MM.1S (cell line): ENCODE data around the gene MYO1H.

ENCODE experiments used
- EZH2 ChIP-seq: fragments of 300-600 bp; sonication (generic); optimal IDR thresholded peaks from 2 replicates; pipeline ENCODE3; 2017; ENCODE audit warnings: low read depth, mild to moderate bottlenecking, antibody characterized with exemption, low read length, mixed read lengths
- TF ChIP-seq, protein P1 (sequence below): fragments of 300-600 bp; sonication (generic); IDR thresholded peaks from 2 replicates; pipeline ENCODE4 v1.5.1; 2016; ENCODE audit warnings: antibody characterized with exemption, low read length, mixed read lengths

DNA sequence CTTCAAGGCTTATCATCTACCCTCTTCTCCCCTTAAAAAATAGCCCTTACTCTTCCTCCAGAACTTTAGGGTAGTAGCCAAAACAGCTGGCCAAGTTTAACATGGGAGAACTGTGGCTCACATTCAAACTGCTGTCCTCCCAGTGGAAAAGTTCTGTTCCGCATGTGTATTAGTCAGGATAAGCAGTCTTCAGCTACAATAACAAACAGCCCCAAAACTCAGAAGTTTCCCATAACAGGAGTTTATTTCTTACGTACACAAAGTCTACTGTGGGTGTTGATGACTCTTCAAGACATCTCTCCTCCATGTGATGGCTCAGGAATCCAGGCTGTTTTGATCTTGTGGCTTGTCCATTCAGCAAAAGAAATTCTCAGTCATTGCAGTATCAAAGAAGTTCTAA lies 35.5 kb downstream of the MYO1H start:
- TF ChIP-seq, protein P1, sequence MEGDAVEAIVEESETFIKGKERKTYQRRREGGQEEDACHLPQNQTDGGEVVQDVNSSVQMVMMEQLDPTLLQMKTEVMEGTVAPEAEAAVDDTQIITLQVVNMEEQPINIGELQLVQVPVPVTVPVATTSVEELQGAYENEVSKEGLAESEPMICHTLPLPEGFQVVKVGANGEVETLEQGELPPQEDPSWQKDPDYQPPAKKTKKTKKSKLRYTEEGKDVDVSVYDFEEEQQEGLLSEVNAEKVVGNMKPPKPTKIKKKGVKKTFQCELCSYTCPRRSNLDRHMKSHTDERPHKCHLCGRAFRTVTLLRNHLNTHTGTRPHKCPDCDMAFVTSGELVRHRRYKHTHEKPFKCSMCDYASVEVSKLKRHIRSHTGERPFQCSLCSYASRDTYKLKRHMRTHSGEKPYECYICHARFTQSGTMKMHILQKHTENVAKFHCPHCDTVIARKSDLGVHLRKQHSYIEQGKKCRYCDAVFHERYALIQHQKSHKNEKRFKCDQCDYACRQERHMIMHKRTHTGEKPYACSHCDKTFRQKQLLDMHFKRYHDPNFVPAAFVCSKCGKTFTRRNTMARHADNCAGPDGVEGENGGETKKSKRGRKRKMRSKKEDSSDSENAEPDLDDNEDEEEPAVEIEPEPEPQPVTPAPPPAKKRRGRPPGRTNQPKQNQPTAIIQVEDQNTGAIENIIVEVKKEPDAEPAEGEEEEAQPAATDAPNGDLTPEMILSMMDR: no peak
- no peak for TF ChIP-seq EZH2
